Stimulated activated CD4-positive, alpha-beta T cell treated with anti-CD3 and anti-CD28 coated beads, Interleukin-15, amount 100 ng/mL, for 24 hours (primary cell): ENCODE data around the gene CIDEB.

ENCODE experiments used
- DNase-seq: peaks from one replicate; pipeline ENCODE4 v3.0.0-alpha.2; 2020

CIDEB gene

GRCh38 chr14:24290746-24291145, 17.0 kb downstream of the CIDEB start:
- DNase-seq = no peak

GRCh38 chr14:24289649-24290280, 18.0 kb downstream of the CIDEB start:
- peak; percentile 82 for DNase-seq

- DNase-seq = no peak
Measured at GRCh38 chr14:24286996-24287395, 20.8 kb downstream of the CIDEB start.

GRCh38 chr14:24285351-24285750, 22.4 kb downstream of the CIDEB start:
- no peak for DNase-seq

- no peak for DNase-seq
Measured at GRCh38 chr14:24284501-24285035, 23.2 kb downstream of the CIDEB start.

GRCh38 chr14:24283796-24284460, 23.8 kb downstream of the CIDEB start:
- no peak for DNase-seq

- no peak for DNase-seq
Measured at GRCh38 chr14:24282736-24283135, 25.0 kb downstream of the CIDEB start.

GRCh38 chr14:24281636-24282035, 26.1 kb downstream of the CIDEB start:
- no peak for DNase-seq

GRCh38 chr14:24280797-24281460, 26.8 kb downstream of the CIDEB start:
- DNase-seq = no peak

GRCh38 chr14:24279301-24280186, 28.2 kb downstream of the CIDEB start:
- peak; percentile 75 for DNase-seq

GRCh38 chr14:24278424-24278823, 29.4 kb downstream of the CIDEB start:
- DNase-seq = no peak

- DNase-seq = peak; percentile 49
Measured at GRCh38 chr14:24277606-24278321, 30.0 kb downstream of the CIDEB start.

GRCh38 chr14:24277071-24277470, 30.7 kb downstream of the CIDEB start:
- DNase-seq = no peak

- DNase-seq = peak; percentile 66
Measured at GRCh38 chr14:24274101-24274543, 33.7 kb downstream of the CIDEB start.

GRCh38 chr14:24273422-24273998, 34.3 kb downstream of the CIDEB start:
- no peak for DNase-seq

GRCh38 chr14:24272467-24272866, 35.3 kb downstream of the CIDEB start:
- no peak for DNase-seq

GRCh38 chr14:24271834-24272263, 35.9 kb downstream of the CIDEB start:
- DNase-seq = no peak

- DNase-seq = peak; percentile 90
Measured at GRCh38 chr14:24271134-24271833, 36.5 kb downstream of the CIDEB start, which contains the start of gene RABGGTA. RABGGTA (minus strand) TSS chr14:24271597; CDS start chr14:24271115, 482 bp downstream.

GRCh38 chr14:24270537-24271133, 37.1 kb downstream of the CIDEB start:
- no peak for DNase-seq

- no peak for DNase-seq
Measured at GRCh38 chr14:24269910-24270536, 37.8 kb downstream of the CIDEB start.
